Mesenchymal stem cell (in vitro differentiated cells and primary cell): ENCODE measurements around the gene LIAS.

Experiments used
- DNase-seq: peaks from one replicate; pipeline ENCODE4 v3.0.0-alpha.2; 2013
- H2AFZ ChIP-seq: one replicate; pipeline ENCODE4 v1.6.1; 2013; ENCODE audit warnings: low read depth, mild to moderate bottlenecking, control low read depth, inconsistent platforms, low read length, moderate library complexity
- H2AK5ac ChIP-seq: 2 replicates; pipeline ENCODE4 v1.6.1; 2013; ENCODE audit warnings: low read length, moderate library complexity, mild to moderate bottlenecking, inconsistent platforms; ENCODE audit not compliant: severe bottlenecking
- H2BK120ac ChIP-seq: one replicate; pipeline ENCODE4 v1.6.1; 2013; ENCODE audit warnings: low read depth, mild to moderate bottlenecking, inconsistent platforms, low read length, moderate library complexity
- H2BK12ac ChIP-seq, 2 experiments: one replicate each; pipeline ENCODE4 v1.6.1; 2013; ENCODE audit warnings: inconsistent platforms in 2 of 2, low read length in 2 of 2, mild to moderate bottlenecking in 2 of 2, moderate library complexity in 2 of 2, control low read depth in 1 of 2
- H2BK15ac ChIP-seq: one replicate; pipeline ENCODE4 v1.6.1; 2013; ENCODE audit warnings: mild to moderate bottlenecking, low read depth, inconsistent platforms; ENCODE audit not compliant: poor library complexity, severe bottlenecking
- H2BK5ac ChIP-seq: 2 replicates; pipeline ENCODE4 v1.6.1; 2013; ENCODE audit warnings: low read depth, mild to moderate bottlenecking, low read length, control low read depth, inconsistent platforms; ENCODE audit not compliant: poor library complexity, severe bottlenecking
- H3K14ac ChIP-seq, 2 experiments: one replicate each; pipeline ENCODE4 v1.6.1; 2013; ENCODE audit warnings: inconsistent platforms in 2 of 2, low read length in 2 of 2, control low read depth in 1 of 2, mild to moderate bottlenecking in 1 of 2, moderate library complexity in 1 of 2
- H3K18ac ChIP-seq, 2 experiments: one replicate each; pipeline ENCODE4 v1.6.1; 2013; ENCODE audit warnings: inconsistent platforms in 2 of 2, low read length in 2 of 2, control low read depth in 1 of 2, low read depth in 1 of 2, mild to moderate bottlenecking in 1 of 2
- H3K23ac ChIP-seq, 2 experiments: one replicate each; pipeline ENCODE4 v1.6.1; 2013; ENCODE audit warnings: inconsistent platforms in 2 of 2, low read length in 2 of 2, mild to moderate bottlenecking in 2 of 2, moderate library complexity in 2 of 2, control low read depth in 1 of 2
- H3K27ac ChIP-seq: 2 replicates; pipeline ENCODE4 v1.5.1; 2013; ENCODE audit warnings: mild to moderate bottlenecking, moderate library complexity, low read length, control low read depth, inconsistent platforms; ENCODE audit not compliant: poor library complexity, severe bottlenecking
- H3K27me3 ChIP-seq, 2 experiments: 2 replicates each; pipeline versions ENCODE4 v1.6.1 to v1.7.0; 2013; ENCODE audit warnings: low read length in 2 of 2, mild to moderate bottlenecking in 2 of 2, moderate library complexity in 2 of 2, control low read depth in 1 of 2, inconsistent platforms in 1 of 2; ENCODE audit not compliant: control insufficient read depth in 1 of 2, insufficient read depth in 1 of 2
- H3K36me3 ChIP-seq, 2 experiments: 2 replicates each; pipeline versions ENCODE4 v1.6.1 to v1.7.0; 2013; ENCODE audit warnings: low read length in 2 of 2, control low read depth in 1 of 2, inconsistent platforms in 1 of 2, low read depth in 1 of 2, mild to moderate bottlenecking in 1 of 2; ENCODE audit not compliant: insufficient read depth in 2 of 2, control insufficient read depth in 1 of 2
- H3K4ac ChIP-seq, 2 experiments: one replicate each; pipeline ENCODE4 v1.6.1; 2013; ENCODE audit warnings: inconsistent platforms in 2 of 2, low read length in 2 of 2, mild to moderate bottlenecking in 2 of 2, moderate library complexity in 2 of 2, control low read depth in 1 of 2, low read depth in 1 of 2
- H3K4me1 ChIP-seq: 2 replicates; pipeline ENCODE4 v1.6.1; 2013; ENCODE audit warnings: low read depth, low read length, control low read depth; ENCODE audit not compliant: control insufficient read depth, insufficient read depth
- H3K4me2 ChIP-seq: 2 replicates; pipeline ENCODE4 v1.6.1; 2013; ENCODE audit warnings: low read length, mild to moderate bottlenecking, inconsistent platforms; ENCODE audit not compliant: poor library complexity, severe bottlenecking
- H3K4me3 ChIP-seq, 2 experiments: 2 replicates each; pipeline versions ENCODE4 v1.5.1 to v1.7.0; 2013; ENCODE audit warnings: low read length in 2 of 2, mild to moderate bottlenecking in 2 of 2, control low read depth in 1 of 2, low read depth in 1 of 2; ENCODE audit not compliant: insufficient read depth in 1 of 2
- H3K79me1 ChIP-seq: replicated peaks from 2 replicates; pipeline ENCODE4 v1.6.1; 2013; ENCODE audit warnings: mild to moderate bottlenecking, control low read depth, low read length, inconsistent platforms; ENCODE audit not compliant: poor library complexity, severe bottlenecking
- H3K9ac ChIP-seq: 2 replicates; pipeline ENCODE4 v1.7.0; 2013; ENCODE audit warnings: mild to moderate bottlenecking, low read length, moderate library complexity
- H3K9me3 ChIP-seq: 2 replicates; pipeline ENCODE4 v1.7.0; 2013; ENCODE audit warnings: mild to moderate bottlenecking, low read length; ENCODE audit not compliant: control insufficient read depth
- H4K8ac ChIP-seq: one replicate; pipeline ENCODE4 v1.6.1; 2013; ENCODE audit warnings: inconsistent platforms, mild to moderate bottlenecking, low read length, moderate library complexity
- H4K91ac ChIP-seq: one replicate; pipeline ENCODE4 v1.6.1; 2013; ENCODE audit warnings: mild to moderate bottlenecking, low read length, inconsistent platforms
- WGBS: methylation state at CpG from one replicate; pipeline ENCODE4 v1.1.7; 2013; ENCODE audit warnings: mixed read lengths; 5-methylcytosine and 5-hydroxymethylcytosine counted together

Gene LIAS

GRCh38 chr4:39518484-39518883 lies 59.6 kb downstream of the LIAS start:
- Histone ChIP-seq H3K4me1 (peaks cover 10% of the 10 kb centered on the region), H2BK120ac (no peak overlapping the region)
- 79% methylated on average over 5 of the region's 6 CpGs for WGBS

GRCh38 chr4:39521253-39521919 lies 62.5 kb downstream of the LIAS start:
- H4K8ac ChIP-seq, result no peak overlapping the region
- H2BK5ac ChIP-seq, result no peak overlapping the region
- no peak overlapping the region for H2BK15ac ChIP-seq
- H2BK12ac ChIP-seq, result no peak overlapping the region
- H4K91ac ChIP-seq, result no peak overlapping the region
- no peak for DNase-seq
- no peak overlapping the region for H3K14ac ChIP-seq
- H3K4me3 ChIP-seq, result peak overlapping the region in 1 of 2 experiments; percentile 67
- no peak overlapping the region for H3K4me2 ChIP-seq
- H3K27me3 ChIP-seq, result no peaks in the 10 kb centered on the region
- WGBS, result 100% methylated on average over 3 of the region's 5 CpGs
- H2AK5ac ChIP-seq, result no peak overlapping the region
- H3K36me3 ChIP-seq, result peaks cover 14 to 41% of the 10 kb centered on the region in 2 experiments
- peak overlapping the region; percentile 26 for H3K27ac ChIP-seq
- no peak overlapping the region for H3K18ac ChIP-seq
- H3K79me1 ChIP-seq, result no peaks in the 10 kb centered on the region
- H3K9me3 ChIP-seq, result no peaks in the 10 kb centered on the region
- no peak overlapping the region for H2BK120ac ChIP-seq
- peaks cover 9% of the 10 kb centered on the region for H3K4me1 ChIP-seq
- no peak overlapping the region for H2AFZ ChIP-seq
- H3K23ac ChIP-seq, result no peak overlapping the region
- no peak overlapping the region for H3K4ac ChIP-seq
- H3K9ac ChIP-seq, result peak overlapping the region; percentile 87

More at GRCh38 chr4:39518484-39518883, 59.6 kb downstream of the LIAS start:
- Histone ChIP-seq H3K9ac (no peak overlapping the region), H4K91ac (no peak overlapping the region), H2AFZ (no peak overlapping the region), H3K9me3 (no peaks in the 10 kb centered on the region), H3K4me2 (no peak overlapping the region), H4K8ac (no peak overlapping the region), H2BK5ac (no peak overlapping the region), H3K4ac (no peak overlapping the region), H3K27me3 (no peaks in the 10 kb centered on the region), H3K14ac (no peak overlapping the region), H2BK15ac (no peak overlapping the region), H3K36me3 (peaks cover 18 to 55% of the 10 kb centered on the region in 2 experiments), H2BK12ac (no peak overlapping the region), H3K79me1 (no peaks in the 10 kb centered on the region), H3K18ac (no peak overlapping the region), H3K4me3 (no peak overlapping the region), H3K23ac (no peak overlapping the region), H3K27ac (no peak overlapping the region), H2AK5ac (no peak overlapping the region)
- no peak for DNase-seq

DNA sequence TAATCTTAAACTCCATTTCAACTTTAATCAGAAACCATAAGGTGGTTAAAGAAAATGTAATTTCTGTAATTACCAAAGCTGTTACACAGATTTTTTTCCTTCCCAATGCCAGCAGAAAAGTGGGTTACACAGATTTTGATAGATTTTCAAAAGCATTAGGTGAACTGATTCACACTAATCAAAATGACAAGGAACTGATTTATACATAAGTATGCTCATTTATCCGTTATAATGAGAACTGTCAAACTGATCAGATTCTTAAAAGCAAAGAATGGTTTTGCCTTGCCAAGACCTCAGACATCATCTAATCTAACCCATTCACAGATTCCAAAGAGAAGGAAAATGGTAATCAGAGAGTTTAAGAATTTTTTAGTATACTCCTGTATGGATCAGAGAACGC lies 63.2 kb downstream of the LIAS start:
- Histone ChIP-seq H3K36me3 (peaks cover 14 to 36% of the 10 kb centered on the region in 2 experiments), H2BK5ac (no peak overlapping the region), H3K4ac (no peak overlapping the region), H3K79me1 (no peaks in the 10 kb centered on the region), H3K4me2 (no peak overlapping the region), H3K27ac (no peak overlapping the region), H2AFZ (no peak overlapping the region), H4K91ac (no peak overlapping the region), H3K9ac (peak overlapping the region; percentile 87), H3K18ac (no peak overlapping the region), H3K4me1 (peaks cover 9% of the 10 kb centered on the region), H4K8ac (no peak overlapping the region), H2BK12ac (no peak overlapping the region), H3K9me3 (no peaks in the 10 kb centered on the region), H2BK15ac (no peak overlapping the region), H3K27me3 (no peaks in the 10 kb centered on the region), H3K4me3 (peak overlapping the region in 1 of 2 experiments; percentile 67), H3K14ac (no peak overlapping the region), H3K23ac (no peak overlapping the region), H2BK120ac (no peak overlapping the region), H2AK5ac (no peak overlapping the region)
- WGBS, result no CpG with 5 or more reads among the region's 2 CpGs
- DNase-seq, result no peak

GRCh38 chr4:39524161-39524957 lies 65.5 kb downstream of the LIAS start:
- Histone ChIP-seq H2BK12ac (no peak overlapping the region), H3K36me3 (peaks cover 5 to 15% of the 10 kb centered on the region in 2 experiments)
- WGBS, result 94% methylated on average over 6 of the region's 7 CpGs

More at GRCh38 chr4:39524161-39524957, 65.5 kb downstream of the LIAS start:
- Histone ChIP-seq H2AK5ac (no peak overlapping the region), H3K4me3 (peak overlapping the region in 1 of 2 experiments; percentile 98), H4K8ac (no peak overlapping the region), H4K91ac (no peak overlapping the region), H3K14ac (no peak overlapping the region), H2AFZ (no peak overlapping the region), H2BK120ac (no peak overlapping the region), H3K79me1 (peaks cover 2% of the 10 kb centered on the region), H3K4me1 (peaks cover 14% of the 10 kb centered on the region), H3K4ac (no peak overlapping the region), H2BK15ac (no peak overlapping the region), H3K27ac (no peak overlapping the region), H3K23ac (no peak overlapping the region), H3K9me3 (no peaks in the 10 kb centered on the region), H3K18ac (no peak overlapping the region), H2BK5ac (no peak overlapping the region), H3K27me3 (no peaks in the 10 kb centered on the region), H3K9ac (peak overlapping the region; percentile 87), H3K4me2 (peak overlapping the region; percentile 47)
- DNase-seq, result no peak
